Brain microvascular endothelial cell (primary cell): ENCODE results near the gene C14orf180.

Experiments
- DNase-seq: peaks from one replicate; pipeline ENCODE4 v3.0.0-alpha.2; 2020
- H3K27ac ChIP-seq: fragments of 250-450 bp; sonication (Bioruptor Pico); 2 replicates; pipeline ENCODE4 v1.5.1; 2020; ENCODE audit warnings: mild to moderate bottlenecking, moderate library complexity
- H3K27me3 ChIP-seq: fragments of 250-450 bp; sonication (Bioruptor Pico); replicated peaks from 2 replicates; pipeline ENCODE4 v1.5.1; 2020; ENCODE audit warnings: mild to moderate bottlenecking
- H3K36me3 ChIP-seq: fragments of 250-450 bp; sonication (Bioruptor Pico); replicated peaks from 2 replicates; pipeline ENCODE4 v1.5.1; 2020; ENCODE audit warnings: mild to moderate bottlenecking
- H3K4me3 ChIP-seq: 2 replicates; pipeline ENCODE4 v1.5.1; 2011; ENCODE audit warnings: low read depth, mild to moderate bottlenecking, control low read depth, low read length, moderate library complexity
- CTCF ChIP-seq: IDR thresholded peaks from 2 replicates; pipeline ENCODE4 v1.5.1; 2011; ENCODE audit warnings: low read depth, mild to moderate bottlenecking, moderate library complexity, low read length, control low read depth, inconsistent platforms; ENCODE audit errors: missing control alignments
- in situ Hi-C: cut with HindIII; loops from 2 replicates; pipeline ENCODE4 v1.10.0; 2017; ENCODE audit warnings: low sequenced_read_pairs, low pct_ligation_motif_present

C14orf180 gene

DNA sequence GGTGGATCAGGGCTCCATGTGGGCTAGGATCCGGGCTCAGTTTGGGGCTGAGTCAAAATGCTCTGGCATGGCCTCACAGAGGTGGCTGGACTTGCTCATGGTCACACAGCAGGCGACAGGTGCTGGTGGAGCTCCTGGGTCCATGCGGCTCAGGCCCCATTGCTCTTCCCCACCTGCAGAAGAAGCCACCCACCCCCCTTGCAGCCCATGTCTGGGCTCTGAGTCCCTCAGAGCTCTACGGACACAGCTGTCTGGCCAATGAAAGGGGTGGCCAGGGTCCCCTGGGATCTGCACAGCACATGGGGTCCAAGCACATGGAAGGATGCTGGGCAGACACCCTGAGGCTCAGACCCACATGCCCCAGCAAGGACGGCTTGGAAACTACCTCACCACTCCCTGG is 17.0 kb upstream of the C14orf180 start:
- no peak overlapping the region for H3K27ac ChIP-seq
- no peaks in the 10 kb centered on the region for H3K27me3 ChIP-seq
- no peak overlapping the region for H3K4me3 ChIP-seq
- DNase-seq: no peak
- TF ChIP-seq CTCF: no peak
- H3K36me3 ChIP-seq: no peaks in the 10 kb centered on the region
- in situ Hi-C loops: no loop called here

GRCh38 chr14:104563191-104563741 is 16.3 kb upstream of the C14orf180 start:
- Histone ChIP-seq H3K4me3 (no peak overlapping the region), H3K27ac (no peak overlapping the region), H3K36me3 (no peaks in the 10 kb centered on the region), H3K27me3 (no peaks in the 10 kb centered on the region)
- in situ Hi-C loops: no loop called here
- no peak for DNase-seq
- TF ChIP-seq CTCF: no peak

GRCh38 chr14:104563742-104564615 is 15.6 kb upstream of the C14orf180 start:
- DNase-seq: peak; percentile 37
- peak; percentile 87 for TF ChIP-seq CTCF
- H3K36me3 ChIP-seq: no peaks in the 10 kb centered on the region
- no peaks in the 10 kb centered on the region for H3K27me3 ChIP-seq
- no peak overlapping the region for H3K27ac ChIP-seq
- no peak overlapping the region for H3K4me3 ChIP-seq
- in situ Hi-C loops: no loop called here

DNA sequence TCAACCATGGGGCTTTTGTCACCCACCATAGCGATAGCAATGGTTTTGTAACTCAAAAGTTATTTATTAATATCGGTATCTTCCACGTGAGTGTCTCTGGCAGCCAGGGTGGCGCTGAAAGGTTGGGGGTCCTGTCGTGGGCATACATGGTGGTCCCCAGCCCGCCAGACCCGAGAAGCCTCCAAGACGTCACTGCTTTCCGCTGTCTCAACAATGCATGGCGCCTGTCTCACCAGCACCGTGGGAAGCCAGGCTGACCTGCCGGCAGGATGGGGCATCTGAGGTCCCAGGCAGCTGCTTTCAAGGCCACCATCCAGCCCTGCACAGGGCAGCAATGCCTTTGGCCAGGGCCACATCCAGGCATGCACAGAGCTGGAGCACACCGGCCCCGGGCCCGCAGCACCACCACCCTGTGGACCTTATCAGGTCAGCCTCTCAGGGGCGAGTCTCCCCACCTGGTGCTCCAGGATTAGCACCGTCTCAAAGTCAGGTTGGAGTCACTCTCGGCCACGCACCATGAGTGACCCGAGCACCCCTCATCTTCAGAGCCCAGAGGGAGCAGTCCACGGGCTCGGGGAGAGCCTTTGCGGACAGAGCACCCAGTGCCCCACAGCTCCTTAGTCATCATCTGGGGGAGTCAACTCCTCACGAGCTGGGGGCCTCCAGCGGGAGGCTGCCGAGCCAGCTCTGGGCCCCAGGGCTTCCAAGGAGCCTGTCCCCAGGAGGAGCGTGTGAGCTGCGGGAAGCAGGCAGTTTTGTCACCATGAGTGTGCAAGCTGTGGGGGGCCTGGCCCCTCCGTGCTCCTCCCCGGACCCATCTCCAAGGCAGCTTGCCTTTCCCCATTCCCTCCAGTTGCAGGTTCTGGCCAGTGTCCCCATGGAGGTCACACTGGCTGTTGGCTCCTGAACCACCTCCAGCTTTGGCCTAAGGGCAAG is 14.6 kb upstream of the C14orf180 start:
- no peak for DNase-seq
- in situ Hi-C loops: no loop called here
- H3K27me3 ChIP-seq: no peaks in the 10 kb centered on the region
- H3K27ac ChIP-seq: no peak overlapping the region
- no peak for TF ChIP-seq CTCF
- H3K36me3 ChIP-seq: no peaks in the 10 kb centered on the region
- H3K4me3 ChIP-seq: no peak overlapping the region

GRCh38 chr14:104567141-104567956 is 12.2 kb upstream of the C14orf180 start:
- no peaks in the 10 kb centered on the region for H3K36me3 ChIP-seq
- no peak for DNase-seq
- H3K27me3 ChIP-seq: no peaks in the 10 kb centered on the region
- H3K27ac ChIP-seq: no peak overlapping the region
- TF ChIP-seq CTCF: no peak
- in situ Hi-C loops: no loop called here
- no peak overlapping the region for H3K4me3 ChIP-seq
